ES-I3 (cell line): ENCODE measurements around the gene MAST2.
"Not testable (repeated sequence)": the region's sequence is repeated elsewhere in the genome, so short reads cannot be mapped to it uniquely, and the experiment has no call there.

Experiments used
- H3K36me3 ChIP-seq: 2 replicates; pipeline ENCODE4 v1.6.1; 2013; ENCODE audit warnings: mild to moderate bottlenecking, low read length, control low read depth, moderate library complexity; ENCODE audit not compliant: insufficient read depth
- H3K4me1 ChIP-seq: 2 replicates; pipeline ENCODE4 v1.6.1; 2013; ENCODE audit warnings: mild to moderate bottlenecking, control low read depth, low read length; ENCODE audit not compliant: insufficient read depth
- H3K9ac ChIP-seq: 2 replicates; pipeline ENCODE4 v1.6.1; 2013; ENCODE audit warnings: low read depth, mild to moderate bottlenecking, low read length, moderate library complexity
- H3K9me3 ChIP-seq: 2 replicates; pipeline ENCODE4 v1.6.1; 2013; ENCODE audit warnings: mild to moderate bottlenecking, low read length, moderate library complexity; ENCODE audit not compliant: control insufficient read depth, insufficient read depth

Gene MAST2

GRCh38 chr1:45938029-45938428 lies 134.6 kb downstream of the MAST2 start:
- Histone ChIP-seq H3K36me3 (no peaks in the 10 kb centered on the region; the same call in 1 of the 2 replicates), H3K9ac (no peak overlapping the region), H3K4me1 (peaks cover 5% of the 10 kb centered on the region), H3K9me3 (no peaks in the 10 kb centered on the region)

GRCh38 chr1:45942411-45942810 lies 139.0 kb downstream of the MAST2 start:
- H3K4me1 ChIP-seq = no peaks in the 10 kb centered on the region
- no peak overlapping the region for H3K9ac ChIP-seq
- no peaks in the 10 kb centered on the region; the same call in 1 of the 2 replicates for H3K36me3 ChIP-seq
- H3K9me3 ChIP-seq = no peaks in the 10 kb centered on the region

- Histone ChIP-seq H3K9me3 (no peaks in the 10 kb centered on the region), H3K36me3 (no peaks in the 10 kb centered on the region; the same call in 1 of the 2 replicates), H3K9ac (no peak overlapping the region)
Observed at GRCh38 chr1:45943185-45943584, 139.8 kb downstream of the MAST2 start.

DNA sequence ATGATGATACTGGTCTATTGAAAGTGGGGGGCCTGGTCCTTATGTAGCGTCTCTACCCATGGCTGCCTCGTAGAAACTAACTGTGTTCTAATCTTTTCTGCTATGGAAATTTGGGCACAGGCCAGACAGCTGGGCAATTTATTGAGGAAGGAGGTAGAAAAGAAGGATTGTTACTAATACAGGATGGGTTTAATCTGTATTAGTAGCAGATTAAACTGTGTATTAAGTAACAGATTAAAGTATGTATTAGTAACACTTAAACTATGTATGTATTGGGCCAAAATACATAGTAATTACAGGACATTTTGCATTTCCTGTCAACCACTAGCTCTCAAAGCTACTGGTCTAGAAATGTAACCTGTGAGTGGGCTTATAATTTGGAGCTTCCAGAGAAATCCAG lies 142.0 kb downstream of the MAST2 start:
- Histone ChIP-seq H3K9me3 (no peaks in the 10 kb centered on the region), H3K4me1 (no peaks in the 10 kb centered on the region), H3K9ac (no peak overlapping the region), H3K36me3 (no peaks in the 10 kb centered on the region)

More at GRCh38 chr1:45943185-45943584, 139.8 kb downstream of the MAST2 start:
- H3K4me1 ChIP-seq = no peaks in the 10 kb centered on the region

GRCh38 chr1:45949462-45949861 lies 146.1 kb downstream of the MAST2 start:
- not testable (repeated sequence) for H3K9ac ChIP-seq, H3K36me3 ChIP-seq, H3K9me3 ChIP-seq
- H3K4me1 ChIP-seq = peaks cover 17% of the 10 kb centered on the region

DNA sequence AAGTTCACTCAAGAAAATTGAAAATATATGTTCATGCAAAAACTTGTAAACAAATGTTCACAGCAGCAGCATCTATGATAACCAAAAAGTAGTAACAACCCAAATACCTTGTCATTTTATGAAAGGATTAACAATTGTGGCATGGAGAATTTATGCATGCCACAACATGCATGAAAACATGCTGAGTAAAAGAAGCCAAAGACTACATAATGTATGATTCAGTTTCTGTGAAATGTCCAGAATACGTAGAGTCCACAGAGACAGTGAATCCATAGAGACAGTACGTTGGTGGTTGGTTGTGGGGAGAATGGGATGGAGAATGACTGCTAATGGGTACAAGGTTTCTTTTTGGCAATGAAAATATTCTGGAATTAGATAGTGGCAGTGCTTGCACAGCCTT lies 148.7 kb downstream of the MAST2 start:
- no peak overlapping the region for H3K9ac ChIP-seq
- no peaks in the 10 kb centered on the region for H3K9me3 ChIP-seq
- no peaks in the 10 kb centered on the region for H3K36me3 ChIP-seq
- peaks cover 20% of the 10 kb centered on the region for H3K4me1 ChIP-seq

GRCh38 chr1:45953934-45954847 lies 150.8 kb downstream of the MAST2 start:
- no peak overlapping the region for H3K9ac ChIP-seq
- no peaks in the 10 kb centered on the region for H3K9me3 ChIP-seq
- H3K36me3 ChIP-seq = no peaks in the 10 kb centered on the region
- peaks cover 29% of the 10 kb centered on the region for H3K4me1 ChIP-seq

- H3K9ac ChIP-seq = no peak overlapping the region
- H3K9me3 ChIP-seq = no peaks in the 10 kb centered on the region
- peaks cover 29% of the 10 kb centered on the region for H3K4me1 ChIP-seq
- no peaks in the 10 kb centered on the region for H3K36me3 ChIP-seq
Observed at GRCh38 chr1:45957684-45958083, 154.3 kb downstream of the MAST2 start.

DNA sequence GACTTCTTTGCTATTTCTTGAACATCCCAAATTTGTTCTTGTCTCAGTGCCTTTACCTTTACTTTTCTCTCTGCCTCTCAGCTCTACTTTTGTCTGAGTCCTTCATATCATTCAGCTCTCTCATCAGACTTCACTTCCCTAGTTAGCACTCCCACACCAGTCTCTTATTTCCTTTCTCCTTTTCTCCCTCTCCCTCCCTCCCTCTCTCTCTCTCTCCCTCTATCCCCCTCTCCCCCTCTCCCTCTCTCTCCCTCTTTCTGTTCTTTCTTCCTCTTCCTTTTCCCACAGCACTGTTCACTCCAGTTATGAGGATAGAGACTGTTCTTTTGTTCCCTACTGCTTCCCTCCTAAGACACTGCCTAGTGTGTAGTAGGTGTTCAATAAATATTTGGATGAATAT lies 154.9 kb downstream of the MAST2 start:
- no peaks in the 10 kb centered on the region for H3K9me3 ChIP-seq
- no peak overlapping the region for H3K9ac ChIP-seq
- no peaks in the 10 kb centered on the region for H3K36me3 ChIP-seq
- peaks cover 22% of the 10 kb centered on the region for H3K4me1 ChIP-seq

DNA sequence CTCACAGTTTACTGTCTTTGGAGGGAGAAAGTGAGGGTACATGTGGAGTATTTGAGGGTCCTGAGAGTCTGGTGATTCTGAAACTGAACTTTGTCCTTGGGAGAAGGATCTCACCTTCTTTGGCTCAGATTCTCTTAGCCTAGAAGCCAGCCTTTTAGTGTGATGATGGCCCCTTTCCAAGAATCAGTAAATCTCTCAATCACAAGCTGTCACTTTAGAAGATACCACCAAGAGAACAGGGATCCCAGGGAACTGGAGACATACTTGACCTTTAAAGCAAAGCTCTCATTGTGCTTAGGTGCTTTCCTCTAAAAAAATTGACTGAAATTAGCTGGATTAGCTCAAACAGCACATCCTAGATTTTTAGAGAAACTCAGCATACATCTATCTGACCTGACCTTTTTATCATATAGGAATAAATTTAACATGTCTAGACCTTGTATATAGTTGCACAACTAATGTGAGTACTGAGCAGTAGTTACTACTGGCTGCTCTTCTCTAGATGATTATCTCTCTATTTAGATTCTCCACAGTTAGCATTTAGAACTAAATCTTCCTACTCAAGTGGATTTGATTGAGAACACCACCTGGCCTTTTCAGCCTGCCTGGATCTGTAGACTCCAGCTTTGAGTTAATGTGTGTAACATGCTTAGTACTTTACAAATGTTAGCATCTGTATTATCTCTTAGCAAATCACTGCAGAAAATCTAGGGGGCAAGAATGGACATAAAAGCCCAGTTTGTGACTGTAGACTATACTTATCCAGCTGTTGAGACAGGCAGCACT lies 157.7 kb downstream of the MAST2 start:
- H3K9me3 ChIP-seq = no peaks in the 10 kb centered on the region
- no peaks in the 10 kb centered on the region for H3K36me3 ChIP-seq
- H3K9ac ChIP-seq = no peak overlapping the region
- peaks cover 9% of the 10 kb centered on the region; the same call in 1 of the 2 replicates for H3K4me1 ChIP-seq

GRCh38 chr1:45961936-45962335 lies 158.5 kb downstream of the MAST2 start:
- not testable (repeated sequence) for H3K4me1 ChIP-seq, H3K9ac ChIP-seq, H3K9me3 ChIP-seq, H3K36me3 ChIP-seq

DNA sequence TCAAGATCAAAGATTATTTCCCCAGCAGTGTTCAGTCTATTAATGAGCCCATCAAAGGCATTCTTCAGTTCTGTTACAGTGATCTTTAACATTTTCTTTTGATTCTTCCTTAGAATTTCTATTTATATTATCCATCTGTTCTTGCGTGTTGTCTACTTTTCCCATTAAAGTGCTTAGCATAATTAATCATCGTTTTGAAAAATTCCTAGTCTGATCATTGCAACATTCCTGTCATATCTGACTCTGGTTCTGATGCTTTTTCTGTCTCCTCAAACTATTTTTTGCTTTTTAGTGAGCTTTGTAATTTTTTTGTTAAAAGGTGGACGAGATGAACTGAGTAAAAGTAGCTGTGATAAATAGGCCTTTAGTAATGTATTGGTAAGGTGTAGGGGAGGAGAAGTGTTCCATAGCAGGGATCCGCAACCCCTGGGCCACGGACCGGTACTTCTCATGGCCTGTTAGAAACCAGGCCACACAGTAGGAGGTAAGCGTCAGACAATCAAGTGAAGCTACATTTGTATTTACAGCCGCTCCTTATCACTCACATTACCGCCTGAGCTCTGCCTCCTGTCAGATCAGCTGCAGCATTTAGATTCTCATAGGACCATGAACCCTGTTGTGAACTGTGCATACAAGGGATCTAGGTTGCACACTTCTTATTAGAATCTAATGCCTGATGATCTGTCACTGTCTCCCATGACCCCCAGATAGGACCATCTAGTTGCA lies 165.7 kb downstream of the MAST2 start:
- no peaks in the 10 kb centered on the region for H3K36me3 ChIP-seq
- no peak overlapping the region for H3K9ac ChIP-seq
- no peaks in the 10 kb centered on the region for H3K4me1 ChIP-seq
- H3K9me3 ChIP-seq = no peaks in the 10 kb centered on the region; the same call in 1 of the 2 replicates

- Histone ChIP-seq H3K9ac (no peak overlapping the region), H3K4me1 (no peaks in the 10 kb centered on the region), H3K36me3 (no peaks in the 10 kb centered on the region), H3K9me3 (no peaks in the 10 kb centered on the region; the same call in 1 of the 2 replicates)
Observed at GRCh38 chr1:45969866-45970265, 166.5 kb downstream of the MAST2 start.

GRCh38 chr1:45971335-45971734 lies 167.9 kb downstream of the MAST2 start:
- Histone ChIP-seq H3K9ac (no peak overlapping the region), H3K36me3 (no peaks in the 10 kb centered on the region), H3K4me1 (no peaks in the 10 kb centered on the region), H3K9me3 (no peaks in the 10 kb centered on the region; the same call in 1 of the 2 replicates)
